Measurements from ENCODE around the gene AP2A1. TPM values are rescaled to one million over a fixed set of nuclear protein-coding genes. Genes with fewer than 3 reads are reported as not detected.
A peak's percentile ranks its signal among the peaks of the same experiment; 100 is the strongest.

AP2A1 gene
- total RNA-seq, 2 experiments from 2014 or later = 83.0 to 83.2 TPM

- Mint-ChIP-seq H3K36me3 (no peaks in the 10 kb centered on the region), H3K4me1 (no peaks in the 10 kb centered on the region), H3K27me3 (peaks cover 1% of the 10 kb centered on the region), H3K9me3 (peaks cover 4% of the 10 kb centered on the region), H3K27ac (no peak overlapping the region), H3K4me3 (no peak overlapping the region)
- no peak for DNase-seq
Observed at GRCh38 chr19:49755956-49756355, 10.8 kb upstream of the AP2A1 start.

DNA sequence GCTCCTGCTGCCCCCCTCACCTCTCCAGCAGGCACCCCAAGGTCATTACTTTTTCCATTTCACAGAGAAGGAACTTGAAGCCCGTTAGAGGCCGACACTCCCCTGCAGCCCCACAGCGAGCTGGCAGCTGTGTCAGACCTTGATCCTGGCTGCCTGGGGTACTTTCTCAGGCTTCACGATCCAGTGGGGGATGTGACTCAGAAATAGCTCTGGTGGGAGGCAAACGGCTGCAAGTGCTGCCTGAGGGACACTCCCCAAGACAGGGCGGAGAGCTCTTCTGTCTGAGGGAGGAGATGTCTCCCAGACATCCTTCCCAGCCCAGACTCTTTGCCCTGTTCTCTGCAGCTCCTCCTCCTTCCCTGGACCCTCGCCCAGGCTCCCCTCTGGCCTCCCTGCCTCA, 8.5 kb upstream of the AP2A1 start:
- Mint-ChIP-seq H3K4me1 (no peaks in the 10 kb centered on the region), H3K9me3 (peaks cover 4% of the 10 kb centered on the region), H3K27ac (no peak overlapping the region), H3K4me3 (no peak overlapping the region), H3K36me3 (no peaks in the 10 kb centered on the region), H3K27me3 (no peaks in the 10 kb centered on the region)
- DNase-seq = no peak

DNA sequence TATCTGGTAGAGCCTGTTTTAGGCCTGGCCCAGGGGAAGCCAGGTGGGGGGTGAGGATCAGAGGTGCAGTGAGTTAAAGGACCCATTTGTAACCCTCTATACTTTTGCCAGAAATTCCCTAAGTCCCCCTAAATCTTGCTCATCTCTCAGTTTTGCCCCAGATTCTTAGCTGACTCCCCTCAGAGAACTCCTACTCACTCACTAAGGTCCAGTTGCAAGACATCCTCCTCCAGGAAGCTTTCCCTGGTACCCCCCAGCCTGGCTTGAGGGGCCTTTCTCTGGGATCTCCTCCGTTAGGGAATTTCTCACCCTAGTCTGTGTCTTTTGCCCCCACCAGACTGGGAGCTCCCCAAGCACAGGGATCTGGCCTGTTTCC, 5.6 kb upstream of the AP2A1 start:
- Mint-ChIP-seq H3K9me3 (no peaks in the 10 kb centered on the region), H3K36me3 (no peaks in the 10 kb centered on the region), H3K27me3 (no peaks in the 10 kb centered on the region), H3K4me1 (peaks cover 6% of the 10 kb centered on the region), H3K4me3 (peak overlapping the region; percentile 38), H3K27ac (peak overlapping the region; percentile 62)
- no peak for DNase-seq

DNA sequence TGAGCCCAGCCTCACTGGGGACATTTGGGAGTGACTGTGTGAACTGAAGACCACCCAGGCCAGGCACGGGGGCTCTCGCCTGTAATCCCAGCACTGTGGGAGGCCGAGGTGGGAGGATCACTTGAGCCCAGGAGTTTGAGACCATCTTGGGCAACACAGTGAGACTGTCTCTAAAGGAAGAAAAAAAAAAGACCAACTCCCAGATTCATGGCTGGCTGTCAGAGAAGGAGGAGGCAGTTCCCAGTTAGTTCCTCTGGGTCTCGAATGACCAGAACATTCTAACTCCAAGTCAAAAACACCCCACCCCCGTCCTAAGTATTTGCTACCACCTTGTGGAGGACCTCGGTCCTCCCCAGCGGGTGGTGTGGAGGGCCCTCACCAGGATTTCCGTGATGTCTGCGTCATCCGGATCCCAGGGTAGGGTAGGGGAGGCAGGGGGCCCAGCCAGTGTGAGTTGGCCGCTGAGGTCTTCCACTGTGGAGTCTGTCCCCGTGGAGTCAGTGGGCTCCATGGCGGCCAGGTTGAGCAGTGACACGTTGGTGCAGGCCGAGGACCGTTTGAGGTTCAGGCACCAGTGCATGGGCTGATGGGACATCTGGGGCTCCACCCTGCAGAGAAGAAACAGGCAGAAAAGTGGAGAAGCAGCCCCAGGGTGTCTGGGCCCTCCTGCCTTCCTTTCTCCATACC, 5.0 kb upstream of the AP2A1 start:
- peak; percentile 16 for DNase-seq
- Mint-ChIP-seq H3K27me3 (no peaks in the 10 kb centered on the region), H3K36me3 (no peaks in the 10 kb centered on the region), H3K27ac (peak overlapping the region; percentile 62), H3K4me3 (peak overlapping the region; percentile 38), H3K9me3 (no peaks in the 10 kb centered on the region), H3K4me1 (peaks cover 9% of the 10 kb centered on the region)

GRCh38 chr19:49763230-49763629, 3.6 kb upstream of the AP2A1 start, which contains the start of gene TSKS:
TSS of gene TSKS (minus strand) at chr19:49763306. CDS start at chr19:49763247, 59 bp downstream.
- Mint-ChIP-seq H3K36me3 (no peaks in the 10 kb centered on the region), H3K9me3 (no peaks in the 10 kb centered on the region), H3K4me1 (peaks cover 18% of the 10 kb centered on the region), H3K4me3 (no peak within 1 kb of the TSS), H3K27me3 (no peaks in the 10 kb centered on the region), H3K27ac (peak within 1 kb of the TSS; percentile 62)
- DNase-seq = no peak

DNA sequence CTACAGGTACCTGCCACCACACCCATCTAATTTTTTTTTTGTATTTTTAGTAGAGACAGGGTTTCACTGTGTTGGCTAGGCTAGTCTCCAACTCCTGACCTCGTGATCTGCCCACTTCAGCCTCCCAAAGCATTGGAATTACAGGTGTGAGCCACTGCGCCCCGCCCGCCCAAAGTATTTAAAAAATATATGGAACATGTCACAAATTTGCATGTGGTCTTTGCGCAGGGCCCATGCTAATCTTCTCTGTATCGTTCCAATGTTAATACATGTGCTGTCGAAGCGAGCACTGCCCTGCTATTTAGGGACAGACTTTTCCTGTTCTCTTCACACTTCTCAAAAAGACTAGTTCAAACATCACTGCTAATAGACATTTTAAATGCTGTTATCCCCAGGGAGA, 2.5 kb upstream of the AP2A1 start:
- H3K27me3 Mint-ChIP-seq = no peaks in the 10 kb centered on the region
- H3K27ac Mint-ChIP-seq = no peak overlapping the region

GRCh38 chr19:49766007-49766929, 533 bp upstream of the AP2A1 start:
- peaks cover 27% of the 10 kb centered on the region for H3K4me1 Mint-ChIP-seq
- H3K4me3 Mint-ChIP-seq = peak overlapping the region; percentile 94
- H3K27ac Mint-ChIP-seq = peak overlapping the region; percentile 94
- peak; percentile 99 for DNase-seq
- no peaks in the 10 kb centered on the region for H3K9me3 Mint-ChIP-seq
- no peaks in the 10 kb centered on the region for H3K27me3 Mint-ChIP-seq
- H3K36me3 Mint-ChIP-seq = no peaks in the 10 kb centered on the region

More for the DNA sequence above, 2.5 kb upstream of the AP2A1 start:
- no peak for DNase-seq
- H3K4me3 Mint-ChIP-seq = no peak overlapping the region
- peaks cover 23% of the 10 kb centered on the region for H3K4me1 Mint-ChIP-seq
- no peaks in the 10 kb centered on the region for H3K36me3 Mint-ChIP-seq
- no peaks in the 10 kb centered on the region for H3K9me3 Mint-ChIP-seq

- H3K27ac Mint-ChIP-seq = peak overlapping the region; percentile 75
- peaks cover 27% of the 10 kb centered on the region for H3K4me1 Mint-ChIP-seq
- no peak for DNase-seq
- H3K27me3 Mint-ChIP-seq = no peaks in the 10 kb centered on the region
- peak overlapping the region; percentile 94 for H3K4me3 Mint-ChIP-seq
- H3K9me3 Mint-ChIP-seq = no peaks in the 10 kb centered on the region
- no peaks in the 10 kb centered on the region for H3K36me3 Mint-ChIP-seq
Observed at GRCh38 chr19:49767381-49767780, 580 bp downstream of the AP2A1 start.

- Mint-ChIP-seq H3K27me3 (no peaks in the 10 kb centered on the region), H3K27ac (peak overlapping the region; percentile 75), H3K9me3 (no peaks in the 10 kb centered on the region), H3K36me3 (no peaks in the 10 kb centered on the region), H3K4me3 (peak overlapping the region; percentile 94), H3K4me1 (peaks cover 30% of the 10 kb centered on the region)
- DNase-seq = no peak
Observed at GRCh38 chr19:49767967-49768581, 1.3 kb downstream of the AP2A1 start.

GRCh38 chr19:49770529-49770928, 3.7 kb downstream of the AP2A1 start:
- Mint-ChIP-seq H3K9me3 (no peaks in the 10 kb centered on the region), H3K27me3 (no peaks in the 10 kb centered on the region), H3K4me3 (no peak overlapping the region), H3K4me1 (peaks cover 36% of the 10 kb centered on the region), H3K36me3 (peaks cover 4% of the 10 kb centered on the region), H3K27ac (no peak overlapping the region)
- DNase-seq = no peak

GRCh38 chr19:49771674-49772139, 4.9 kb downstream of the AP2A1 start:
- no peaks in the 10 kb centered on the region for H3K27me3 Mint-ChIP-seq
- H3K4me3 Mint-ChIP-seq = no peak overlapping the region
- peaks cover 4% of the 10 kb centered on the region for H3K36me3 Mint-ChIP-seq
- no peaks in the 10 kb centered on the region for H3K9me3 Mint-ChIP-seq
- no peak overlapping the region for H3K27ac Mint-ChIP-seq
- no peak for DNase-seq
- H3K4me1 Mint-ChIP-seq = peaks cover 30% of the 10 kb centered on the region

GRCh38 chr19:49772850-49773432, 6.1 kb downstream of the AP2A1 start:
- H3K36me3 Mint-ChIP-seq = peaks cover 4% of the 10 kb centered on the region
- no peak for DNase-seq
- H3K4me3 Mint-ChIP-seq = no peak overlapping the region
- H3K27me3 Mint-ChIP-seq = no peaks in the 10 kb centered on the region
- H3K4me1 Mint-ChIP-seq = peaks cover 24% of the 10 kb centered on the region
- no peaks in the 10 kb centered on the region for H3K9me3 Mint-ChIP-seq
- H3K27ac Mint-ChIP-seq = no peak overlapping the region

- Mint-ChIP-seq H3K27me3 (no peaks in the 10 kb centered on the region), H3K4me3 (no peak overlapping the region), H3K27ac (peak overlapping the region; percentile 5), H3K4me1 (peaks cover 16% of the 10 kb centered on the region), H3K36me3 (peaks cover 5% of the 10 kb centered on the region), H3K9me3 (no peaks in the 10 kb centered on the region)
- DNase-seq = no peak
Observed at GRCh38 chr19:49773663-49774350, 7.0 kb downstream of the AP2A1 start.

GRCh38 chr19:49774969-49775368, 8.2 kb downstream of the AP2A1 start:
- Mint-ChIP-seq H3K4me3 (no peak overlapping the region), H3K27ac (no peak overlapping the region), H3K36me3 (peaks cover 5% of the 10 kb centered on the region), H3K4me1 (peaks cover 12% of the 10 kb centered on the region), H3K27me3 (no peaks in the 10 kb centered on the region), H3K9me3 (no peaks in the 10 kb centered on the region)
- DNase-seq = no peak

Measured in activated naive CD8-positive, alpha-beta T cell treated with anti-CD3 and anti-CD28 coated beads for 36 hours (primary cell).